Bronchial epithelial cell (primary cell): ENCODE measurements around the gene TRPV4. TPM values are rescaled to one million over a fixed set of nuclear protein-coding genes. Genes with fewer than 3 reads are reported as not detected.
A peak's percentile ranks its signal among the peaks of the same experiment; 100 is the strongest.

Source experiments
- DNase-seq: peaks from one replicate; pipeline ENCODE4 v3.0.0-alpha.2; 2010; ENCODE audit warnings: low read depth
- FAIRE-seq: peaks from 2 replicates; lab custom pipeline; 2011; peaks lifted over from hg19 to GRCh38; lab: Jason Lieb, UNC
- H3K27me3 ChIP-seq: 2 replicates; pipeline ENCODE4 v1.5.1; 2011; ENCODE audit warnings: low read length; ENCODE audit not compliant: control insufficient read depth, insufficient read depth
- H3K36me3 ChIP-seq: 2 replicates; pipeline ENCODE4 v1.5.1; 2011; ENCODE audit warnings: low read length; ENCODE audit not compliant: control insufficient read depth, insufficient read depth
- H3K4me3 ChIP-seq: 2 replicates; pipeline ENCODE4 v1.5.1; 2011; ENCODE audit warnings: mild to moderate bottlenecking, low read depth, low read length, control low read depth
- CTCF ChIP-seq: IDR thresholded peaks from 2 replicates; pipeline ENCODE4 v1.5.1; 2011; ENCODE audit warnings: mild to moderate bottlenecking, moderate library complexity, low read length, control low read depth, inconsistent platforms; ENCODE audit not compliant: insufficient read depth, severe bottlenecking
- total RNA-seq: library from RNA; depleted of rRNA; stranded (reverse); fragments of >200 nt; gene quantifications from 2 replicates; pipeline ENCODE4 v1.2.1, GENCODE V29; 2014

The TRPV4 gene
- total RNA-seq, 1 donor from 2014 or later = 0.53 TPM

GRCh38 chr12:109847142-109847735, 14.0 kb upstream of the TRPV4 start:
- Histone ChIP-seq H3K27me3 (no peaks in the 10 kb centered on the region), H3K36me3 (peaks cover 2% of the 10 kb centered on the region), H3K4me3 (no peak overlapping the region)
- FAIRE-seq (no peak), DNase-seq (no peak)
- TF ChIP-seq CTCF = no peak

- no peak overlapping the region for H3K4me3 ChIP-seq
- H3K36me3 ChIP-seq = no peaks in the 10 kb centered on the region
- FAIRE-seq = no peak
- no peak for DNase-seq
- no peak for TF ChIP-seq CTCF
- no peaks in the 10 kb centered on the region for H3K27me3 ChIP-seq
Observed at GRCh38 chr12:109845824-109846205, 12.6 kb upstream of the TRPV4 start.

GRCh38 chr12:109844983-109845823, 12.0 kb upstream of the TRPV4 start:
- Histone ChIP-seq H3K4me3 (no peak overlapping the region), H3K27me3 (no peaks in the 10 kb centered on the region), H3K36me3 (no peaks in the 10 kb centered on the region)
- FAIRE-seq (no peak), DNase-seq (peak; percentile 72)
- TF ChIP-seq CTCF = peak; percentile 99

- TF ChIP-seq CTCF = no peak
- DNase-seq = no peak
- H3K27me3 ChIP-seq = no peaks in the 10 kb centered on the region
- no peaks in the 10 kb centered on the region for H3K36me3 ChIP-seq
- no peak for FAIRE-seq
- H3K4me3 ChIP-seq = no peak overlapping the region
Observed at GRCh38 chr12:109844091-109844490, 10.9 kb upstream of the TRPV4 start.

GRCh38 chr12:109842021-109842420, 8.8 kb upstream of the TRPV4 start:
- FAIRE-seq (no peak), DNase-seq (no peak)
- H3K36me3 ChIP-seq = no peaks in the 10 kb centered on the region
- no peaks in the 10 kb centered on the region for H3K27me3 ChIP-seq
- no peak for TF ChIP-seq CTCF
- H3K4me3 ChIP-seq = no peak overlapping the region
